Keratinocyte (primary cell): Measurements from ENCODE around the gene SPHK1. TPM values are rescaled to one million over a fixed set of nuclear protein-coding genes. Genes with fewer than 3 reads are reported as not detected.

ENCODE experiments used
- DNase-seq: peaks from one replicate; pipeline ENCODE4 v3.0.0-alpha.2; 2011; ENCODE audit warnings: low read depth, missing footprints, low spot score
- FAIRE-seq: peaks from 2 replicates; lab custom pipeline; 2011; peaks lifted over from hg19 to GRCh38; lab: Jason Lieb, UNC
- H2AFZ ChIP-seq: 2 replicates; pipeline ENCODE4 v1.6.0; 2012; ENCODE audit warnings: low read length, control low read depth, inconsistent platforms; ENCODE audit not compliant: control insufficient read depth
- H3K27ac ChIP-seq: 2 replicates; pipeline ENCODE4 v1.5.1; 2011; ENCODE audit warnings: low read length; ENCODE audit not compliant: control insufficient read depth, insufficient read depth
- H3K27me3 ChIP-seq: 3 replicates; pipeline ENCODE4 v1.6.0; 2011; ENCODE audit warnings: low read length; ENCODE audit not compliant: control insufficient read depth, insufficient read depth; ENCODE audit errors: extremely low read depth
- H3K36me3 ChIP-seq, 2 experiments: 2 replicates in 1 of 2; 3 replicates in 1 of 2; pipeline ENCODE4 v1.5.1; 2011; ENCODE audit warnings: low read length in 2 of 2, mild to moderate bottlenecking in 1 of 2; ENCODE audit not compliant: control insufficient read depth in 2 of 2, insufficient read depth in 2 of 2; ENCODE audit errors: extremely low read depth in 1 of 2
- H3K4me1 ChIP-seq: 3 replicates; pipeline ENCODE4 v1.5.1; 2011; ENCODE audit warnings: low read length; ENCODE audit not compliant: control insufficient read depth, insufficient read depth; ENCODE audit errors: extremely low read depth
- H3K4me2 ChIP-seq: 3 replicates; pipeline ENCODE4 v1.6.0; 2011; ENCODE audit warnings: low read depth, low read length; ENCODE audit not compliant: control insufficient read depth, insufficient read depth; ENCODE audit errors: extremely low read depth
- H3K4me3 ChIP-seq, 3 experiments: fragments of 200-600 bp in 1 of 3; sonication (generic) in 1 of 3; 2 replicates in 2 of 3; 3 replicates in 1 of 3; pipeline ENCODE4 v1.5.1; 2011 to 2016; ENCODE audit warnings: low read length in 3 of 3, mild to moderate bottlenecking in 3 of 3, control low read depth in 2 of 3, inconsistent platforms in 1 of 3, low read depth in 1 of 3, mixed read lengths in 1 of 3, mixed run types in 1 of 3, moderate library complexity in 1 of 3; ENCODE audit not compliant: control insufficient read depth in 2 of 3, insufficient read depth in 2 of 3; ENCODE audit errors: extremely low read depth in 1 of 3
- H3K79me2 ChIP-seq: 2 replicates; pipeline ENCODE4 v1.6.0; 2012; ENCODE audit warnings: low read length; ENCODE audit not compliant: control insufficient read depth, insufficient read depth
- H3K9ac ChIP-seq: 3 replicates; pipeline ENCODE4 v1.6.0; 2011; ENCODE audit warnings: low read length; ENCODE audit not compliant: control insufficient read depth, insufficient read depth; ENCODE audit errors: extremely low read depth
- H3K9me1 ChIP-seq: 3 replicates; pipeline ENCODE4 v1.6.0; 2011; ENCODE audit warnings: low read length; ENCODE audit not compliant: control insufficient read depth, insufficient read depth; ENCODE audit errors: extremely low read depth
- H3K9me3 ChIP-seq: 2 replicates; pipeline ENCODE4 v1.5.1; 2012; ENCODE audit warnings: low read depth, low read length; ENCODE audit not compliant: control insufficient read depth
- H4K20me1 ChIP-seq: 3 replicates; pipeline ENCODE4 v1.6.0; 2011; ENCODE audit warnings: low read length; ENCODE audit not compliant: control insufficient read depth, insufficient read depth; ENCODE audit errors: extremely low read depth
- CTCF ChIP-seq, 3 experiments: IDR thresholded peaks in 1 of 3; conservative IDR thresholded peaks in 1 of 3; optimal IDR thresholded peaks in 1 of 3; 2 replicates in 2 of 3; 3 replicates in 1 of 3; pipeline versions ENCODE3 to v1.5.1; 2011; ENCODE audit warnings: low read length in 3 of 3, mild to moderate bottlenecking in 3 of 3, moderate library complexity in 2 of 3, control low read depth in 1 of 3, inconsistent platforms in 1 of 3; ENCODE audit not compliant: insufficient read depth in 2 of 3; ENCODE audit errors: extremely low read depth in 1 of 3
- EZH2 ChIP-seq: IDR thresholded peaks from one replicate; pipeline ENCODE4 v1.6.1; 2012; ENCODE audit warnings: inconsistent platforms, mild to moderate bottlenecking, low read length, moderate library complexity
- dilution Hi-C: fragments of 300-500 bp; cut with MboI; formaldehyde crosslinking; loops from one replicate; pipeline ENCODE4 v1.7.0; 2020; ENCODE audit warnings: low sequenced_read_pairs; ENCODE audit not compliant: extremely low pct_ligation_motif_present
- polyA plus RNA-seq, 5 experiments: library from polyadenylated mRNA; depleted of rRNA in 3 of 5; stranded (reverse) in 3 of 5; stranded (forward) in 1 of 5; unstranded in 1 of 5; fragments of >200 nt; gene quantifications; 1 replicate in 1 of 5; 2 replicates in 3 of 5; 3 replicates in 1 of 5; pipeline versions ENCODE4 v1.2.1 to v1.2.3, GENCODE V29; 2011 to 2012; ENCODE audit warnings: missing spikeins in 2 of 5, low read depth in 1 of 5, low replicate concordance in 1 of 5

SPHK1 gene
- polyA plus RNA-seq, 1 donor (not counting 4 experiments of a cell fraction or from before 2014, with no cell fraction given), result 50.2 TPM

- no peak for FAIRE-seq
- Histone ChIP-seq H4K20me1 (peaks cover 3% of the 10 kb centered on the region), H3K27ac (no peak overlapping the region), H3K4me1 (peaks cover 4% of the 10 kb centered on the region), H3K9ac (no peak overlapping the region), H3K36me3 (peaks cover 4 to 11% of the 10 kb centered on the region in 2 experiments), H3K4me2 (no peak overlapping the region), H3K9me3 (no peaks in the 10 kb centered on the region), H3K9me1 (no peaks in the 10 kb centered on the region), H3K79me2 (peaks cover 55% of the 10 kb centered on the region), H3K27me3 (no peaks in the 10 kb centered on the region), H3K4me3 (no peak overlapping the region), H2AFZ (no peak overlapping the region)
- dilution Hi-C loops, result no loop called here
- no peak for TF ChIP-seq EZH2
- TF ChIP-seq CTCF (optimal IDR thresholded peaks at IDR 0.05 in 1 of 3, IDR thresholded peaks at IDR 0.05 in 1 of 3, conservative IDR thresholded peaks at IDR 0.05 in 1 of 3; ENCODE audit: extremely low read depth in 1 of 3, insufficient read depth in 2 of 3, low read length in 3 of 3), result no peak
- no peak for DNase-seq
Measured at GRCh38 chr17:76419576-76420260, 35.3 kb downstream of the SPHK1 start.

- no peak for TF ChIP-seq CTCF (optimal IDR thresholded peaks at IDR 0.05 in 1 of 3, IDR thresholded peaks at IDR 0.05 in 1 of 3, conservative IDR thresholded peaks at IDR 0.05 in 1 of 3; ENCODE audit: extremely low read depth in 1 of 3, insufficient read depth in 2 of 3, low read length in 3 of 3)
- TF ChIP-seq EZH2, result no peak
- Histone ChIP-seq H3K4me2 (no peak overlapping the region), H3K27ac (no peak overlapping the region), H3K27me3 (no peaks in the 10 kb centered on the region), H3K4me3 (no peak overlapping the region), H2AFZ (no peak overlapping the region), H3K9ac (no peak overlapping the region), H3K79me2 (peaks cover 48% of the 10 kb centered on the region), H3K9me1 (no peaks in the 10 kb centered on the region), H3K36me3 (peaks cover 4 to 11% of the 10 kb centered on the region in 2 experiments), H3K4me1 (no peaks in the 10 kb centered on the region), H3K9me3 (no peaks in the 10 kb centered on the region), H4K20me1 (no peaks in the 10 kb centered on the region)
- DNase-seq (no peak), FAIRE-seq (no peak)
- dilution Hi-C loops, result no loop called here
Measured at GRCh38 chr17:76420356-76421043, 36.1 kb downstream of the SPHK1 start.
